Activated CD8-positive, alpha-beta memory T cell treated with anti-CD3 and anti-CD28 coated beads for 1 hour (primary cell): ENCODE results near the gene MCOLN2.
"Not testable (repeated sequence)": the region's sequence is repeated elsewhere in the genome, so short reads cannot be mapped to it uniquely, and the experiment has no call there.

Experiments
- DNase-seq, 2 donors: peaks; one replicate each; pipeline ENCODE4 v3.0.0-alpha.2; 2020; ENCODE audit warnings: low read depth in 1 of 2; ENCODE audit errors: extremely low read depth in 1 of 2

MCOLN2 gene

DNA sequence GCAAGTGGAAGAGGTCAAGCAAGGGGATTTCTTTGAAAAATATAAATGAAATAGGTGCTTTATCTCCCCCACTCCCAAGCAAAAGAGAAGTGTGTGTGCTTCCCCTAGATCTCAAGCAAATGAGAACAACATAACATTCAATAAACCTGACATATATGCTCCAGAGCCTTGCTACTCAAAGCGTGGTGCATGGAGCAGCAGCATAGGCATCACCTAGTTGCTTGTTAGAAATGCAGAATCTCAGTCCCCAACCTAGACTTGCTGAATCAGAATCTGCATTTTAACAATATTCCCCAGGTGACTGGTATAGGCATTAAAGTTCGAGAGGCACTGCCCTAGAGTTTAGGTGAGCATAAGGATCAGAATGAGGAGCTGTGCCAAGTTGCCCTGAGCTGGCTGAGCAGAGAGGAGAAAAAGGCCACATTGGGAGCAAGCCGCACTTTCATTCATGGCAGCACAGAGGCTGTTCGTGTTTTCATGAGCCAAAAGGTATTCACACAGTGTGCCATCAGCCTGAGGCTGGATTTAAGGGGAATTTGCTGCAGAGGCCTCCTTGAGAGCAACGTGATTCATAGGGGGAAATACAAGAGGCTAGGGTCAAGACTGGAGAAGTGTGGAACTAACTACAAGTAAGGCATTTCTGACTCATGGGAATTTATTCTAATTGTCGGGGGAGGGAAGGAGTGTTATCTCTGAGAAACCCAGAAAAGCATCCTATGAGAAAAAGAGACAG is 89.7 kb downstream of the MCOLN2 start:
- DNase-seq, result no peak

DNA sequence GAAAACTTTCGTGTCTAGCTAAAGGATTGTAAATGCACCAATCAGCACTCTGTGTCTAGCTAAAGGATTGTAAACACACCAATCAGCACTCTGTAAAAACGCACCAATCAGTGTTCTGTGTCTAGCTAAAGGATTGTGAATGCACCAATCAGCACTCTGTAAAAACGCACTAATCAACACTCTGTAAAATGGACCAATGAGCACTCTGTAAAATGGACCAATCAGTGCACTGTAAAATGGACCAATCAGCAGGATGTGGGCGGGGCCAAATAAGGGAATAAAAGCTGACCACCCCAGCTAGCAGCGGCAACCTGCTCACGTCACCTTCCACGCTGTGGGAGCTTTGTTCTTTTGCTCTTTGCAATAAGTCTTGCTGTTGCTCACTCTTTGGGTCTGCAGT is 94.2 kb downstream of the MCOLN2 start:
- DNase-seq, result not testable (repeated sequence)

DNA sequence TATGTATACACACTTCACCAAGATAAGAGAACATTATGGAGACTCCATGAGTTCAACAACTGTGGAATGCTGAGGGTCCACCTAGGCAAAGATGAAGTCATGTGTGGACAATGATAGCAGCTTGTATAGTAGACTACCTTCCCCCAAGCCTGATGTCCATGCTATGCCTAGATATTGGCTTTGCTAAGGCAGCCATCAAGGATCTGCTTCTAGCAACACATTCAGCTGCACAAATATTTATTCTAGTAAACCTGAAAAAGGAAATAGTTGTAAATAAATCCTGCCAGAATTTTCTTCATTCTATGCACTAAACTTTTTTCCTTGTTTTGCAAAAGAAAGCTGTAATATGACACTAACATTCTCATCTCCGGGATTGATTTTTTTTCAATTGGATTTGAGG is 96.9 kb downstream of the MCOLN2 start:
- no peak for DNase-seq

DNA sequence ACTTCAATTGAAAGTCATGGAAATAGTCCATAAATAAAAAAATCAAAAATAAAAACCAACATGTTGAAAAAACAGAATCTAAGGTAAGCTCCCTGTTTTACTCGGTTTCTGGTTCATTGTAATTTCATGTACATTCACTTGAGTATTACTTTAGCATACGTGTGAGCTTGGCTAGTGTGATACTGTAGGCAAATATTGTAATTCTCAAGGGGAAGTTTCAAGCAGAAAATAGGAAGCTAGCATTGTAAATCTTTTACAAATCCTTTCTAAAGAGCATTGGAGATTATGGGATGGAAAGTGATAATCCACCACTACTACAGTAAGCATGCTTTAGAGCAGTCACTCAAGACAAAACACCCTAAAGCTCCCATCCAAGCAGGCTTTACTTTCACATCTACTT is 100.6 kb downstream of the MCOLN2 start:
- DNase-seq, result no peak

DNA sequence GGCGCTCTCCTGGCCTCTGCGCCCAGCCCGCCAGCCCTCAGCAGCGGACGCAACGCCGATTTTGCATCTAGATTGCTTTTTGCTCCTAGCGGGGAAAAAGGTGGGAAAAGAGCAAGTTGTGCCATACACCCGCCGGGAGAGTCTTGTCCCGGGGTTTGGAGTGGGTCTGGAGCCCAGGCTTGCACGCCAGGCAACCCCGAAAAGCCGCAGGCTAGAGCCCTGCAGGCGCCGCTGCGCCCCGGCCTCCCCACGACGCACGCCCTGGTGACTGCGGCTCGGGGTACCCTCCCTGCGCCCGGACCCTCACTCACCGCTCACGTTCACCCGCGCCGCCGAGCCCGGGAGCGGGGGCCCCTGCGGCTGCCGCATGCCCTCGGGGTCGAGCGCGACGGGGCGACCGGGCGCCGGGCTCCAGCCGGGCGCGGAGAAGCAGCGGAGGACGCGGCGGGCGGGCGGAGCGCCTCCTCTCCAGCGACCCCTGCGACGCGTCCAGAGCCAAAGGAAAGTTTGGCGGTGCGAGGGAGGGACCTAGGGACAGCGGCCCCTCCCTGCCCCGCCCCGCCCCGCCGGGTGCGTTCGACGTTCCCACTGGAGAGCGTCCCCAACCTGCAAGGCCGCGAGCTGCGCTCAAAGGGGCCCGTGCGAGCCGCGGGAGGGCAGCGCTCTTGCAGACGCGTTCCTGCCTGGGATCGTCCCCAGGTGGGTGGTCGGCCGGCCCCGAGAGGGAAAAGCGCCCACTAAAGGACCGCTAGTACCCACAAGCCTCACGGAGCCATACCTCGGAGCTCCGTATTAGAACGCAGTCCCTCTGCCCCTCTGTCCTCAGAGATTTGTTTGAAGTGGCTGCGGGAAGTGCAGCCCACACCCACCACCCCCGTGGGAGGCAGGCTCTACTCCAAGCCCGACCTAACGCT is 104.0 kb downstream of the MCOLN2 start, which contains the start of gene LPAR3:
LPAR3 (minus strand) TSS at position 502 of the 914 bp plus-strand sequence. CDS start 27,086 bp downstream, outside the sequence.
- DNase-seq, result no peak

DNA sequence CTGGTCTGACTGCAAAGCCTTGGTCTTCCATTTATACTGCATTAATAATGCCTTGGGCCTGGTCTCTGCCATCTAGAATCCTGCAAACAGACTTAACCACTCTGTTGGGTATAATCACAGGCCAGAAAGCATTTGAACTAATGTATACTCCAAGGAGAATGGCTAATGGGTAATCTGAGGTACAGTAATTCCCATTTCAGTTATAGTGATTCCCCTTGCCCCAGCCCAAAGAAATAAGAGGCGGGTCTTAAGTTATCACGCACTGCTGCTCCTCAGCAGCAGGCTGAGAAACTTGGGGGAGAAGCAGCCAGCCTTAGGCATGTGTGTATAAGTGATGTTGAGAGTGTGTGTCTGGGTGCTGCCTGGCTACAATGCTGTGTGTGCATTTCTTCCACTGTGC is 106.3 kb downstream of the MCOLN2 start:
- DNase-seq, result no peak

DNA sequence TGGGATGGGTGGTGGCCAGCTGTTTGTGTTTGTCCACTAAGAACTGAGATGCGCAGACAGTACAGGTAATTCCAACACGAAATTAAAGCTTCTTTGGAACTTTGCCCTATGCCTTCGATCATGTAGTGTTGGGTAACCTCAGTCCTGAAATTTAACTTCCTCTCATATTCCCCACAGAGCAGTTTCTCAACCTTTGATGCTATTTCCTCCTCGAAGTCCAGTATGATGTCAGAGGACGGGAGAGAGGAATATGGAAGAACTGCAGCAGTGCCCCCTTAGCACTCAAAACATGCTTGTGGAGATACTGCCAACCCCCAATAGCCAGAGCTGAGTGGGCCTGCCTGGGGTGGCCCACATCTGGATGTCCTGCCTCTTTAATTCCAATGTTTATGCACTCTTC is 107.5 kb downstream of the MCOLN2 start:
- no peak for DNase-seq

DNA sequence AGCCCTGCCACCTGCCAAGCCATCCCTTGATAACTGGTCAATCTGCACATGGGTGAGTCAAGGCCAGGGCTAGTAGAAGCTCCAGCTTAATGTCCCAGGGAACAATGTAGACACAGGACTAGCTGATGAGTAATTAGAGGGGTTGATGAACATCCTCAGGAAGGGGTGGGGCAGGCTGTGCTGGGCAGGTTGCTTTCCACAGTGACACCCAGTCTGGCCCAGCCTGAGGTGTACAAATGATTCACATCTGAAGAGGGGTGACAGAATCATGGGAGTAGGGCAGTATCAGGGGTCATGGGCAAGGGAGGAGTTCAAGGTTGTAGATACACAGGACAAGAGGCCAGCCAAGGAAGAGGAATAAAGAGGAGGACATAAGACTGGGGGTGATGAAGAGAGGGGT is 108.2 kb downstream of the MCOLN2 start:
- DNase-seq, result no peak

DNA sequence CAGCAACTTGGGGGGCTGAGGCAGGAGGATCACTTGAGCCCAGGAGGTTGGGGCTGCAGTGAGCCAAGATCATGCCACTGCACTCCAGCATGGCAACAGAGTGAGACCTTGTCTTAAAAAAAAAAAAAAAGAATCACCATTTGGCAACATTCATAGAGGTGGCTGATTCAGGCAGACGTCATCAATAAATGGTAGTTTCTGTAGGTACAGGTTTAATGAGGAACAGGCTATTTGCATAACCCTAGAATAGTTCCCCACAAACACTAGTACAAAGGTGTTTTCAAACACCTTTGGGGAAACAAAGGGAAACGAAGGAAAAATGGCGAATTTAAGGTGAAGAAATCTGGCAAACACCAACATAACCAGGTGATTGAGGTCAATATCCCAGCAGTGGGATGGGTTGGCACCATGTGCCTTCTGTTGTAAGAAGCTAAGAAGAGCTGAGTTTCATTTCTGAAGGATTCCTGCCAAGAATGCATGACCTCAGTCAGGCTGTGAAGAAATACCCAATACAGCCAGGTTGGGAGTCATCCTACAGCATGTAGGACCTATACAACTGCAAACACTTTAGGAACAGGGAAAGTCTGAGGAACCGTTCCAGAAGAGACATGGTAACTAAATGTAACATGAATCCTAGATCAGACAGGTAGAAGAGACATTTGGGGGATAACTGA is 109.5 kb downstream of the MCOLN2 start:
- no peak for DNase-seq

DNA sequence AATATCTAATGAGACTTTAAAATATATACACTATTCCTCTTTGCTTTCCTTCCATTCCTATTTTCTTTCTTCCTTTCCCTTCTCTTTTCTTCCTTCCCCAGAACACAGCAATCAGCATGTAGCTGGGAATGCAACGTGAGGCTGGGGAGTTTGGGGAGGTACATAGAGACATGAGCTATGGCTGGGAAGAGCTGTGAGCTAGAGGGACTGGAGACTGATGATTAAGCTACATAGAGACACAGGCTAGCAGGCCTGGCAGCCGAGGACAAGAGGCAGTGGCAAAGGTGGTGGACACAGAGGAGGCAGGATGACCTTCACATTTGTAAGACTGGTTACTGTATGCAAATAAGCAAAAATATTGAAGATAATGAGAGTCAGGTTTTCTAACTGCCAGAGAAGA is 111.4 kb downstream of the MCOLN2 start:
- no peak for DNase-seq

DNA sequence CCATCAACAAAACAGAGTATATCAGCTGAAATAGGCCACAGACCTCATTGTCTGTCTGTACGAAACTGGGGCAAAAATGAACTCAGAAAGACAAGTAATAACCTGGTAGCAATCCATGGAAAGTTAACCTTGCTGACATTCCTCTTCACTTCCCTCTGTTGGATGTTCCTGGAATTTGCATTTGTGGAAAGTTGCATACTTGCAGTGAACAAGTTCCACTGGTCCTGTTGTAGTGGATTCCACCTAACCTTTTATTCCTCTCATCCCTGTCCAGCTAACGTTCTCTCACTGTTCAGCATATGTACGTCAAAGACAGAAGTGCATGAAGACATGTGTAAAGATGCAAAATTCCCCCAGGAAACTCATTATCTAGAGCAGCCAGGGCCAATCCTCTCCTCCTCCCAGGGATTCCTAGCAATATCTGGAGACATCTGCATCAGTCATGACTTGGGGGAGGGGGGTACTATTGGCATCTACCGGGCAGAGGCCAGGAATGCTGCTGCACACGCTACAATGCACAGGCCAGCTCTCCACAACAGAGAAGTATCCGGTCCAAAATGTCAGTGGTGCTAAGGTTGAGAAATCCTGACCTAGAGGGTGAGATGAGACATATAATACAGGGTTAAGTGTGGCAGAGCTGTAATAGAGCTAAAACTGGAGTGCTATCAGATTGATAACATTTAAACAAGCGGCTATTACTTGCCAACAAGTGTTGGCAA is 112.1 kb downstream of the MCOLN2 start:
- DNase-seq, result no peak

DNA sequence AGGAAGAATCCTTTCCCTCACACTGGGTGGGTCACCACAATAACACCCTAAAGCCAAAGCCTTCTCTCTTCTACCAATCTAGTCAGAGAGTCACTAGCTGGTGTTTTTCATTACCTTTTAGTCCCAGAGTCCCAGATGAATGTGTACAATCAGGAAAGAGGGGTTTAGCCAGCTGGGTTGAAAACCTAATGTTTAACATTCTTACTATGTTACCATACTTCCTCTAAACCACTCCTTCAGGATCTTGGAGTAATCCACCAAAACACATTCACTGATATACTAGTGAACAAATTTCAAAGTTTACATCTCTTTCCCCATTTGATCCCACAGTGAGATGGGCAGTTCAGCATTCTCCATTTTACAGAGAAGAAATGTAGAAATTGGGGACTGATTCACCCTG is 113.6 kb downstream of the MCOLN2 start:
- no peak for DNase-seq

DNA sequence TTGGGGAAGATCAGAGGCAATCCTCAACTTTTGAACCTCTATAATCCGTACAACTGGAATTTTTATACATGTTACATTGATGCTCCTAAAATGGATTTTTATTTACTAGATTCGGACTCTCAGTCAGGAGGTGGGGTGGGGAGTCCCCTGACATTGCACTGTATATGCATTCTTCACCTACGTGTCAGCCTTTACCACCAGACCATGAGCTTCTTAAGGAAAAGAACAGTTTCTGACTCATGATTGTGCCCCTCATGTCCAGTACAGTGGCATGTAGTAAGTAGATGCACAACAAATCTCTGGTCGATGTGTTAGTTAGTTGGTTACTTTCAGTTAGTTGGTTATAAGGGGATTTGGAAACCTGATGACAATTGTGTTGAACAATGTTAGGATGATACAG is 119.3 kb downstream of the MCOLN2 start:
- DNase-seq, result no peak

DNA sequence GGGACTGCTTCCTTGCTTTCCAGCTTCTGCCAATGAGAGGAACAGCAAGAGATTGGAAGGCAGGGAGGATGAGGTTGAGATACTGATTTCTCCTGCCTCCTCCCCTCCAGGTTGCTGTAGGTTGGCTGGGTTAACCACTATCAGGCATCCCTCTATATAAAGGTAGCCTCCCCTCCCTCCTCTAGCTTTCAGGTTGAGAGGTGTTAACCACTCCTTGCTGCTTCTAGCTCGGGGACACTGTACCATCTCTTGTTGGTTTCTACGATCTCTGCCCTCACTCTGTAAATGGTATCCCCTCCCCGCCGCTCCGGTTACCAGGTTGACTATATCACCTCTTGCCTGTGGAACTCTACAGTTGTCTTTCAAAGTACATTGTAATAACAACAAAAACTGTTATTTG is 120.6 kb downstream of the MCOLN2 start:
- DNase-seq, result no peak
